Mesenchymal stem cell (in vitro differentiated cells and primary cell): ENCODE measurements around the gene LYZL6.

ENCODE experiments used
- DNase-seq: peaks from one replicate; pipeline ENCODE4 v3.0.0-alpha.2; 2013
- H2AFZ ChIP-seq: one replicate; pipeline ENCODE4 v1.6.1; 2013; ENCODE audit warnings: low read depth, mild to moderate bottlenecking, control low read depth, inconsistent platforms, low read length, moderate library complexity
- H2AK5ac ChIP-seq: 2 replicates; pipeline ENCODE4 v1.6.1; 2013; ENCODE audit warnings: low read length, moderate library complexity, mild to moderate bottlenecking, inconsistent platforms; ENCODE audit not compliant: severe bottlenecking
- H2BK120ac ChIP-seq: one replicate; pipeline ENCODE4 v1.6.1; 2013; ENCODE audit warnings: low read depth, mild to moderate bottlenecking, inconsistent platforms, low read length, moderate library complexity
- H2BK12ac ChIP-seq, 2 experiments: one replicate each; pipeline ENCODE4 v1.6.1; 2013; ENCODE audit warnings: inconsistent platforms in 2 of 2, low read length in 2 of 2, mild to moderate bottlenecking in 2 of 2, moderate library complexity in 2 of 2, control low read depth in 1 of 2
- H2BK15ac ChIP-seq: one replicate; pipeline ENCODE4 v1.6.1; 2013; ENCODE audit warnings: mild to moderate bottlenecking, low read depth, inconsistent platforms; ENCODE audit not compliant: poor library complexity, severe bottlenecking
- H2BK5ac ChIP-seq: 2 replicates; pipeline ENCODE4 v1.6.1; 2013; ENCODE audit warnings: low read depth, mild to moderate bottlenecking, low read length, control low read depth, inconsistent platforms; ENCODE audit not compliant: poor library complexity, severe bottlenecking
- H3K14ac ChIP-seq, 2 experiments: one replicate each; pipeline ENCODE4 v1.6.1; 2013; ENCODE audit warnings: inconsistent platforms in 2 of 2, low read length in 2 of 2, control low read depth in 1 of 2, mild to moderate bottlenecking in 1 of 2, moderate library complexity in 1 of 2
- H3K18ac ChIP-seq, 2 experiments: one replicate each; pipeline ENCODE4 v1.6.1; 2013; ENCODE audit warnings: inconsistent platforms in 2 of 2, low read length in 2 of 2, control low read depth in 1 of 2, low read depth in 1 of 2, mild to moderate bottlenecking in 1 of 2
- H3K23ac ChIP-seq, 2 experiments: one replicate each; pipeline ENCODE4 v1.6.1; 2013; ENCODE audit warnings: inconsistent platforms in 2 of 2, low read length in 2 of 2, mild to moderate bottlenecking in 2 of 2, moderate library complexity in 2 of 2, control low read depth in 1 of 2
- H3K27ac ChIP-seq: 2 replicates; pipeline ENCODE4 v1.5.1; 2013; ENCODE audit warnings: mild to moderate bottlenecking, moderate library complexity, low read length, control low read depth, inconsistent platforms; ENCODE audit not compliant: poor library complexity, severe bottlenecking
- H3K27me3 ChIP-seq, 2 experiments: 2 replicates each; pipeline versions ENCODE4 v1.6.1 to v1.7.0; 2013; ENCODE audit warnings: low read length in 2 of 2, mild to moderate bottlenecking in 2 of 2, moderate library complexity in 2 of 2, control low read depth in 1 of 2, inconsistent platforms in 1 of 2; ENCODE audit not compliant: control insufficient read depth in 1 of 2, insufficient read depth in 1 of 2
- H3K36me3 ChIP-seq, 2 experiments: 2 replicates each; pipeline versions ENCODE4 v1.6.1 to v1.7.0; 2013; ENCODE audit warnings: low read length in 2 of 2, control low read depth in 1 of 2, inconsistent platforms in 1 of 2, low read depth in 1 of 2, mild to moderate bottlenecking in 1 of 2; ENCODE audit not compliant: insufficient read depth in 2 of 2, control insufficient read depth in 1 of 2
- H3K4ac ChIP-seq, 2 experiments: one replicate each; pipeline ENCODE4 v1.6.1; 2013; ENCODE audit warnings: inconsistent platforms in 2 of 2, low read length in 2 of 2, mild to moderate bottlenecking in 2 of 2, moderate library complexity in 2 of 2, control low read depth in 1 of 2, low read depth in 1 of 2
- H3K4me1 ChIP-seq: 2 replicates; pipeline ENCODE4 v1.6.1; 2013; ENCODE audit warnings: low read depth, low read length, control low read depth; ENCODE audit not compliant: control insufficient read depth, insufficient read depth
- H3K4me2 ChIP-seq: 2 replicates; pipeline ENCODE4 v1.6.1; 2013; ENCODE audit warnings: low read length, mild to moderate bottlenecking, inconsistent platforms; ENCODE audit not compliant: poor library complexity, severe bottlenecking
- H3K4me3 ChIP-seq, 2 experiments: 2 replicates each; pipeline versions ENCODE4 v1.5.1 to v1.7.0; 2013; ENCODE audit warnings: low read length in 2 of 2, mild to moderate bottlenecking in 2 of 2, control low read depth in 1 of 2, low read depth in 1 of 2; ENCODE audit not compliant: insufficient read depth in 1 of 2
- H3K79me1 ChIP-seq: replicated peaks from 2 replicates; pipeline ENCODE4 v1.6.1; 2013; ENCODE audit warnings: mild to moderate bottlenecking, control low read depth, low read length, inconsistent platforms; ENCODE audit not compliant: poor library complexity, severe bottlenecking
- H3K9ac ChIP-seq: 2 replicates; pipeline ENCODE4 v1.7.0; 2013; ENCODE audit warnings: mild to moderate bottlenecking, low read length, moderate library complexity
- H3K9me3 ChIP-seq: 2 replicates; pipeline ENCODE4 v1.7.0; 2013; ENCODE audit warnings: mild to moderate bottlenecking, low read length; ENCODE audit not compliant: control insufficient read depth
- H4K8ac ChIP-seq: one replicate; pipeline ENCODE4 v1.6.1; 2013; ENCODE audit warnings: inconsistent platforms, mild to moderate bottlenecking, low read length, moderate library complexity
- H4K91ac ChIP-seq: one replicate; pipeline ENCODE4 v1.6.1; 2013; ENCODE audit warnings: mild to moderate bottlenecking, low read length, inconsistent platforms
- WGBS: methylation state at CpG from one replicate; pipeline ENCODE4 v1.1.7; 2013; ENCODE audit warnings: mixed read lengths; 5-methylcytosine and 5-hydroxymethylcytosine counted together

Gene LYZL6

GRCh38 chr17:35931794-35932425 is 11.6 kb downstream of the LYZL6 start:
- Histone ChIP-seq H3K4me2 (no peak overlapping the region), H2AFZ (no peak overlapping the region), H3K27ac (no peak overlapping the region), H2BK15ac (no peak overlapping the region), H3K79me1 (no peaks in the 10 kb centered on the region), H4K8ac (no peak overlapping the region), H2BK5ac (no peak overlapping the region), H3K4ac (no peak overlapping the region), H3K9ac (no peak overlapping the region), H3K27me3 (peaks cover 0 to 3% of the 10 kb centered on the region in 2 experiments), H3K9me3 (no peaks in the 10 kb centered on the region), H2AK5ac (no peak overlapping the region), H2BK12ac (no peak overlapping the region), H3K4me3 (no peak overlapping the region), H3K14ac (no peak overlapping the region), H3K23ac (no peak overlapping the region), H4K91ac (no peak overlapping the region), H3K36me3 (no peaks in the 10 kb centered on the region), H3K4me1 (peaks cover 4% of the 10 kb centered on the region), H3K18ac (no peak overlapping the region), H2BK120ac (no peak overlapping the region)
- peak; percentile 10 for DNase-seq
- 97% methylated on average over 6 of the region's 6 CpGs for WGBS

GRCh38 chr17:35930211-35931065 is 13.1 kb downstream of the LYZL6 start, which contains the start of gene RDM1:
RDM1 (minus strand) TSS chr17:35930773; CDS start chr17:35930727, 46 bp downstream.
- Histone ChIP-seq H3K27me3 (peaks cover 0 to 3% of the 10 kb centered on the region in 2 experiments), H3K9ac (peak within 1 kb of the TSS; percentile 64), H2BK120ac (no peak within 1 kb of the TSS), H3K27ac (no peak within 1 kb of the TSS), H2BK5ac (no peak within 1 kb of the TSS), H2AK5ac (no peak within 1 kb of the TSS), H3K23ac (peak within 1 kb of the TSS in 1 of 2 experiments; percentile 52), H3K36me3 (no peaks in the 10 kb centered on the region), H4K8ac (no peak within 1 kb of the TSS), H3K79me1 (no peaks in the 10 kb centered on the region), H3K18ac (no peak within 1 kb of the TSS), H3K4me2 (peak within 1 kb of the TSS; percentile 100), H4K91ac (no peak within 1 kb of the TSS), H3K14ac (peak within 1 kb of the TSS in 1 of 2 experiments; percentile 32), H3K4ac (no peak within 1 kb of the TSS), H3K4me3 (peak within 1 kb of the TSS; percentile 72 to 85), H2AFZ (peak within 1 kb of the TSS; percentile 92), H2BK12ac (no peak within 1 kb of the TSS), H3K4me1 (peaks cover 4% of the 10 kb centered on the region), H2BK15ac (no peak within 1 kb of the TSS), H3K9me3 (no peaks in the 10 kb centered on the region)
- DNase-seq: peak; percentile 72
- WGBS: 2% methylated on average over 19 of the region's 35 CpGs

GRCh38 chr17:35927714-35928113 is 15.8 kb downstream of the LYZL6 start:
- no peak overlapping the region for H3K14ac ChIP-seq
- H3K23ac ChIP-seq: no peak overlapping the region
- no peak overlapping the region for H2AK5ac ChIP-seq
- H3K27ac ChIP-seq: no peak overlapping the region
- no peak overlapping the region for H2BK12ac ChIP-seq
- H3K18ac ChIP-seq: no peak overlapping the region
- H3K4me3 ChIP-seq: no peak overlapping the region
- no peaks in the 10 kb centered on the region for H3K36me3 ChIP-seq
- no peak overlapping the region for H4K91ac ChIP-seq
- H2BK15ac ChIP-seq: no peak overlapping the region
- H2AFZ ChIP-seq: no peak overlapping the region
- H3K9me3 ChIP-seq: no peaks in the 10 kb centered on the region
- H3K4ac ChIP-seq: no peak overlapping the region
- H3K79me1 ChIP-seq: no peaks in the 10 kb centered on the region
- no peak overlapping the region for H3K9ac ChIP-seq
- H3K27me3 ChIP-seq: no peaks in the 10 kb centered on the region
- H3K4me1 ChIP-seq: peaks cover 4% of the 10 kb centered on the region
- no peak overlapping the region for H4K8ac ChIP-seq
- H2BK5ac ChIP-seq: no peak overlapping the region
- no peak overlapping the region for H2BK120ac ChIP-seq
- DNase-seq: no peak
- H3K4me2 ChIP-seq: no peak overlapping the region

- 91% methylated on average over 6 of the region's 6 CpGs for WGBS
- no peaks in the 10 kb centered on the region for H3K79me1 ChIP-seq
- no peak overlapping the region for H2BK15ac ChIP-seq
- no peak overlapping the region for H3K4me3 ChIP-seq
- no peak overlapping the region for H3K23ac ChIP-seq
- H3K14ac ChIP-seq: no peak overlapping the region
- H2BK5ac ChIP-seq: no peak overlapping the region
- H3K4ac ChIP-seq: no peak overlapping the region
- H3K4me2 ChIP-seq: no peak overlapping the region
- no peak overlapping the region for H2AFZ ChIP-seq
- H3K9me3 ChIP-seq: no peaks in the 10 kb centered on the region
- no peak overlapping the region for H3K9ac ChIP-seq
- no peak overlapping the region for H3K27ac ChIP-seq
- no peaks in the 10 kb centered on the region for H3K27me3 ChIP-seq
- H3K18ac ChIP-seq: no peak overlapping the region
- H4K91ac ChIP-seq: no peak overlapping the region
- no peak overlapping the region for H2AK5ac ChIP-seq
- H3K4me1 ChIP-seq: no peaks in the 10 kb centered on the region
- H3K36me3 ChIP-seq: no peaks in the 10 kb centered on the region
- DNase-seq: no peak
- H2BK120ac ChIP-seq: no peak overlapping the region
- no peak overlapping the region for H2BK12ac ChIP-seq
- H4K8ac ChIP-seq: no peak overlapping the region
Measured at GRCh38 chr17:35923609-35924114, 19.9 kb downstream of the LYZL6 start.
